DMS 273 (cell line): ENCODE data around the gene SNAP91.
"Not testable (repeated sequence)": the region's sequence is repeated elsewhere in the genome, so short reads cannot be mapped to it uniquely, and the experiment has no call there.

Experiments used
- DNase-seq: peaks from one replicate; lab custom pipeline; 2025; ENCODE audit not compliant: unreplicated experiment; lab: John Stamatoyannopoulos, UW

Gene SNAP91

DNA sequence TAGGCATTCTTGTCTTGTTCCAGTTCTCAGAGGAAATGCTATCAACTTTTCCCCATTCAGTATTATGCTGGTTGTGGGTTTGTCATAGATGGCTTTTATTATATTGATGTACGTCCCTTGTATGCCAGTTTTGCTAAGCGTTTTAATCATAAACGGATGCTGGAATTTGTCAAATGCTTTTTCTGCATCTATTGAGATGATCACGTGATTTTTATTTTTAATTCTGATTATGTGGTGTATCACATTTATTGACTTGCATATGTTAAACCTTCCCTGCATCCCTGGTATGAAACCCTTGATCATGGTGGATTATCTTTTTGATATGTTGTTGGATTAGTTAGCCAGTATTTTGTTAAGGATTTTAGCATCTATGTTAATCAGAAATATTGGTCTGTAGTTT lies 79.0 kb downstream of the SNAP91 start:
- not testable (repeated sequence) for DNase-seq

DNA sequence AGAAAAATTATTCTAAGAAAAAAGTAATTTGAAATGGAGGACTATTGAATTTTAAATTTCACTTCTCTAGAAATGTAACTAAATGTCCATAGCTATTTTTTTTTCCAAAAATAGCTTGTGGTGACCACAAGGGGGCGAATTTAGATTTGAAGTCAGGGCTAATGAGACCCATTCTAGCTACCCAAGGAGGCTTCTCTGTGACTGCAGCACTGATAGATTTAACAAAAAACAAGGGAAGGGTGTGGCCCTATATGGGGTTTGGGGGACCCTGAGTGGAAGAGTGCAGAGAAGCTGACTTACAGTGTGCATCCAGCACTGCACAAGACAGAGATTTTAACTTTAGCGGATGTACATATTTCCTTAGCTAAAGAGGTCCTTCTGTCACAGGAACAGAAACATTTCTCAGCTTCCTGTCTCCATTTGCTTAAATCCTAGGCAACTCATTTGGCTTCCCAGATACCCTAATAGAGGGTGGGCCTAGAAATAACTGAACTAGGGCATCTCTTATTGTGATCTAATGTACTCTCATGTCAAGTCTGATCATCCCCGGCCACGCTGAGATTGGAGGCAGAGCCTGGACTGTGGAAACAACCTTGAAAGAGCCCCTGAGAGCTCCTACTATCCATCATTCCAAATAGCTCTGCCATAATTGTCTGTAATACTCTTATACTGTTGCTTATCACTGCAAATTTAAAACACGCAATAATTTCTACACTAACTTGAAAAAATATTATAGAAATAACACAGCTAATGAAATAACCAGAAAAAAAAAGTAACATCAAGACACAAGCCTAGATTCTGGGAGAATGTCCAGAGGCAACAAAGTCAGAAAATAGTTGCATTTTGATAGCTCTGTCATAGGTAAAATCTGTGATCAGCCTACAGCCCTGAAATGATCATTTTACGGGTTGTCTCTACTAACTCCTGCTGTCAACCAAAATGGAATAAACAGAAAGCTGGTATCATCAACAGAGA lies 93.6 kb downstream of the SNAP91 start:
- peak; percentile 70 for DNase-seq

DNA sequence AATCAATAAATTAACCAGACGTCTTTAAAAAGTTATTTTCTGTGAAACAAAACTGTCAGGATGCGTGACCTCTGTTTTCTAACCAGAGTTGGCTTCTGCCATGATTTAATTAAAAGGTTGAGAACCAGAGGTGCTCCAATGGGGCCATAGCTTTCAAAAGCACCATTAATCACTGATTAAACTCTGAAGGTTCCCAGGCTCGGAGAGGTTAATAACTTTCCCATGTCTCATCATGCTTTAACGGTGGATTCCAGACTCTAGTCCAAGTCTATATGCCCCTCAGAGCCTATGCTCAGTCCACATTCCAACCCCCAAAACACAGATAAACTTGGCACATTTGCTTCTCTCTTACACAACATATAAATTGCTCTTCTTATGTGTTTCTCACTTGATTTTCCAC lies 95.5 kb downstream of the SNAP91 start:
- no peak for DNase-seq

DNA sequence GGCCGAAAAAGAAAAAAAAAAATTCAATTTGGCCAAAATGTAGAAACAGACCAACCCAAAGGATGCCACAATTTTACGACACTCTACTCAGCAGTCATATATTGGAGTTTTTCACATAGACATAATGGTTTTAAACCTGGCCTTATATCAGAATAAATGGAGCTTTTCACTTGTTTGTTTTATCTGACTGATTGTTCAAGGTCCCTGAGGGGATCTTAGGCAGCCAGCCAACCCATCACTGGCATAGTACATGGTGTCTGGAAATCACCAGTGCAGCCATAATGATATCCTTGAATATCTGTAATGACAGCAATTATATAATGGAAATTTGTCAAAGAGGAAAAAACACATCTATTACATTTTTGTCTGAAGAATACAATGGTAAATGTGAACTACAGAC lies 99.7 kb downstream of the SNAP91 start:
- DNase-seq = no peak

DNA sequence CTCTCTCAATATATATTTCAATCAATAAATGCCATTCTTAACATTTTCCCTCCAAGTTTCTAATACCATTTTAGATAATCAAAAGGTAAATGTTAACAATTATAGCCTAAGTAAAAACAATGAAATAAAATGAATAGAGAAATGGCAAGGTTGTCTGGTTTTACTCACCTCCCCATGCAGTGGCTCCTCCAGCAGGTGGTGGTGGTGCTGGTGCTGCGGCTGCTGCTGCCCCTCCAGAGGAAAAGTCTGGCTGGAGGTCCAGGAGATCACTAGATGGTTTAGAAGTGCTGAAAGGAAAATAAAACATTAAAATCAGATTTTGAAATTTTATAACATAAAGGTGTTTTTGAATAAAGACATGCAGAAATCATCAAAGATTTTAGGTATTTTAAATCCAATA lies 103.4 kb downstream of the SNAP91 start:
- DNase-seq = no peak

DNA sequence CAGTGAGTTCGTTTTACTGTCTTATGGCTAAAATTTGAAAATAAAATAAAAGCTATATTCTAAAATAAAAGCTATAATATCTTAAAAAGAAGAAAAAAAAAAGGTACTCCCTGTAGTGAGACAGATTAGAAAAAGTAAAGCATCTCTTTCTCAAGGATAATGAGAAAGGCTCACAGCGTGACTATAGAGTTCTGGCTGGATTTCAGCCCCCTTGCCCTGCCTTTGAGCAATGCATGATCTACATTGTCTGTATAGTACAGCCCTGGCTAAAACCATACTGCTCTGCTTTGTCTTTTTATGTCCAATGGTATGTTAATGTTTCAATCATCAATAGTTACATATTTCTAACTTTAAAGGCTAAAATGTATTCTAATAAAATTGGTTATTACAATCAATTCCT lies 105.3 kb downstream of the SNAP91 start:
- no peak for DNase-seq

DNA sequence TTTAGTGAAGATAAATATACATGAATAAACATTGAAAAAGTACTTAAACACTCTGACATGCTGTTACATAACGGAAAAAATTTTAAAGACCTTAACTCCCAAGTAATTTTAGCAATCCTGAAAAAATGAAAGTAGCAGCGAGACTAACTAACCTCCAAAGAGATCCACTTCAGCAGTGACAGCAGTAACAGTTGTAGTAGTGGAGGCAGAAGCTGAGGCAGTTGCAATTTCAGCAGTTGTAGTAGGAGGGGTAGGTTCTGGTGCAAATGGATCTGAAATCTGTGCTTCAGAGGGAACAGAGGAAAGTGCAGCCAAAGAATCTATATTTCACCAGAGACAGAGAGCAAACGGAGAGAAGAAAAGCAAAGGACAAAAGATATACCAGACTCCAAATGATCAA lies 107.8 kb downstream of the SNAP91 start:
- no peak for DNase-seq

DNA sequence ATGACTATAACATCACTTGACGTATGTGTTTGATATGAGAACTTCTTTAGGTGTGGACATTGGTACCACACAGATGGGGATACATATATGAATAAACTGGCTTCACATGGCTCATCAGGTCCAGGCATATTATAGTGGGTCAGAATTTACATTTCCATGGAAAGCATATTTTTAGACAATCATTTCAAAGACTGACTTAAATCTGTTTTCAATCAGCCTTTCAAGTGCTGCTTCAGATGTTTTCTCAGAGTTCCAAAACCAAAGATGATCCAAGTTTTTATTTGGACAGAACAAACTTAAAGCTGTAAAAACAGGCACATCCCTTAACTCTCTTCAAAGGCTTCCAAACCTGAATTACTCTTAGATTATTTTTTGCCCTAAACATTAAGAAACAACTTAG lies 108.4 kb downstream of the SNAP91 start:
- no peak for DNase-seq

DNA sequence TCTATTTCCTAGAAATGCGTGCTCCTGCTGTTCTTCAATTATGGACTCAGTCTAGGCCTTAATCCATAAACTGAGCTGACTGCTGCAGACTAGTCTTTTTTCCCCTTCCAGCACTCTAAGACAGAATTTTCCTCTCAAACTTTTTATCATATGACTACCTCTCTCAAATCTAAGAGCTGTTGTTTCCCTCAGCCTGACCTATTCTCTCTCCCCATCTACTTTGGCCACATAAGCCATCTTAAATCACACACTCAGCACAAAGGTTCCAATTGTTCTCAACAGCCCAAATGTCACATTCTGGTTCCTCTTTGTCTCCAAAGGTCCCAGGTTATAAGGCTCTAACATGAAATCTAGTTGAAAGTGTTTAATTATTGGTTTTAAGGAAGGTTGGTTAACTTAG lies 111.4 kb downstream of the SNAP91 start:
- DNase-seq = no peak

DNA sequence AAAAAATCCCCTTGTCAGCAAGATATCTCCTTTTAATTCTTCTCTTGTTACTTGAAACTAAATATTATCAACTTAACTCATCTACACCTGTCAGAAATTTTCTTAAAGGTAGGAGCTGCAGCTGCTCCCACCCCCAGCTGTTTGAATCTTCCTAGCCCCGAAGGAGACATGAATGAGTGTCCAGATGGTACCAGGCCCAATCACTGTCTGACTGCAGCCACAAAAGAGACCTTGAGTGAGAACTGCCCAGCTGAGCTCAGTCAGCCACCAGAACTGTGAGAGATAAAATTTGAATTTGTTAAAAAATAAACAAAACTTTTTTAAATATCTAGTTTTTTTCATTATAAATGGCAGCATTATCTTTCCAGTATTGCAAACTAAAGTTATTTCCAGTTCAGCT lies 111.8 kb downstream of the SNAP91 start:
- peak; percentile 34 for DNase-seq

DNA sequence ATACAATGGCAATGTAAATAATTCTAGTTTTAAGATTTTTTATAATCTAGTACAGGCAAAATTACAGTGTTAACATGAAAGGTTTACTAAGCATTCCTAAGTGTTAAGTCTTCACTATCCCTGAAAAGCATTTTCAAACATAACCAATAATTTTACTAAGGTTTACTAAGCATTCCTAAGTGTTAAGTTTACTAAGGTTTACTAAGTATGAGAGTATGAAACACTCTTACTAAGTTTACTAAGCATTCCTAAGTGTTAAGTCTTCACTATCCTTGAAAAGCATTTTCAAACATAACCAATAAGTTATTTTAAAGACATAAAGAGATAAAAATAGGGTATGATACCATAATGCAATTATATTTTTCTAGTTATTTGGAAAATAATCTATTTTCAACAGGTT lies 114.0 kb downstream of the SNAP91 start:
- DNase-seq = no peak

DNA sequence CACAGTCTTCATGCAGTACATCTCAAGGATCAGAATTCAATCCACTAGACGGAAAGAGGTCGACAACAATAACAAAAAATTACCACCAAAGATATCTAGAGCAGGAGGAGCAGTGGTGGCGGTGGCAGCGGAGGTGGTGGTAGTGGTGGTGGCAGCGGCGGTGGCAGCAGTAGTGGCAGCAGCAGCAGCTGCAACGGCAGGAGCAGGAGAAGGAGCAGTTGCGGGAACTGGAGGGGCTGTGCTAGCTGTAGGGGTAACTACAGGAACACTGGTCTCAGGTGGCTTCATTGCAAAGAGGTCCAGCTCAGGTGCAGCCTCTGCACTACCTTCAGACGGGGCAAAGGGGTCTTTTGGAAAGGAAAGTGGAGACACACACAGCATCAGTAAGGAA lies 115.5 kb downstream of the SNAP91 start:
- no peak for DNase-seq

DNA sequence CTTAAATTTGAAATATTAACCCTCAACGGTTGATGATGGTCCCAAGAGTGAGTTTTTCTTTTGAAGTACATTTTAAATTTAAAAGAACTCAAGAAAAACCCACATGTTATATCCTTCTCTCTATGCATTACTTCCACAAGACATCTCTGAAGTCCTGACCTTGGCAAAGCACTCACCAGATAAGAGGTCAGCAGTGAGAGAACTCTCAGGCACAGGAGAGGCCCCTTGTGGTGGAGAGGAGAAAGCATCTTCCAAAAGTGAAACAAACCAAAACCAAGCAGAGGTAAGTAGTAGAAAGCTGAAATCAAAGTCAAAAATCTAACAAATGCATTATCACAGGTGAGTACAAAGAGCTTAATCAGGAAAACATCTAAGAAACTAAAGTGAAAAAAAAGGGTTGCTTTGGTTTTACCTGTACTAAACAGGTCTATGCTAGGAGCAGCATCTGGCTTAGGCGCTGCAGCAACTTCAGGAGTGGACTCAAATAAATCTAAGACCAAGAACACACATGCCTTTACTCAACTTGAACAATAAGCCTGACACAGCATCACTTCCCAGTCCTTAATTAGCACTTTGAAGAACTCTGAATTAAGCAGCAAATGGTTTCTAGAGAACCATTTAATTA lies 116.0 kb downstream of the SNAP91 start:
- peak; percentile 52 for DNase-seq

DNA sequence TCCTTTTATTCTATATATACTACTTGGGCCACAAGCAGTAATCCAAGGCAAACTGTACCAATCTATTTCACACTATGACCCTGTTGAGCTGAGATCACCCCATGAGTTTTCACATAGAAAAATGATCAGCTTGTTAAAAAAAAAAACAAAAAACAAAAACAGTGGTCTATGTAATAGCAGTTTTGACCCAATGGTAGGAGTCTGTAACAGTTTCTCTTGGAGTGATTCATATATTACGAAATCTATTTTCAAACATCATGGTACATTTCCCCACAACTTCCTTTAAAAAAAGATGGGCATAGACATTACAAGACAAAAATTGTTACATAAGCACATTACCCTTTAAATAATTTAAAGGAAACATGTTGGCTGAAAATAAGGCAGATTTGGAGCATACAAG lies 118.5 kb downstream of the SNAP91 start:
- no peak for DNase-seq

DNA sequence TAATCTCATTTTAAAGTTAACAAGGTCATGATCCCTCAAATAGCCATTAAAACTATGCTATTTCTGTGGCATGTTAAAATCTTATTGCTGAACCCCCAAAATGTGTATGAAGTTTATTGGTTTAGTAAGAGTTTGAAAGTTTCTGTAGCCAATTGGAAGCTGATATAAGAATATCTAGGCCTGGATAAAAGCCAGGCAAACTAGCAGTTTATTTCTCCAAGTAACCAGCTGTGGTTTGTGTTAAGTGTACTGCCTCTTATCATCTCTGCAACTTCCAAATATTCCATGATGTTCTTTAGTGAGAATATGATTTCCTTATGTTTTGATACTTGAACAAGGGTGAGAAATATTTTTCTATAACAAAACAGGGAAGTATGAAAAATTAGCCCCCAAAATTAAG lies 119.8 kb downstream of the SNAP91 start:
- DNase-seq = no peak

DNA sequence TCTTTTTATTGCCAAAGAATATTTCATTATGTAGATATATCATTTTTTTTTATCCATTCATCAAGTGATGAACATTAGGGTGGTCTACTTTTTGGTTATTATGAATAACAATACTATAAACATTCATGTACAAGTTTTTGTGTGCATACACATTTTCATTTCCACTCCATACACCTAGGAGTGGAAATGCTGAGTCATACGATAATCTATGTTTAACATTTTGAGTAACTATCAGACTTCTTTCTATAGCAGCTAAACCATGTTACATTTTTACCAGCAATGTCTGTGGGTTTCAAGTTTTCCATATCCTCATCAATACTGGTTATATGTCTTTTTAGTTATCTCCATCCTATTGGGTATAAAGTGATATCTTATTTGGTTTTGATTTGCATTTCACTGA lies 130.8 kb downstream of the SNAP91 start:
- no peak for DNase-seq

DNA sequence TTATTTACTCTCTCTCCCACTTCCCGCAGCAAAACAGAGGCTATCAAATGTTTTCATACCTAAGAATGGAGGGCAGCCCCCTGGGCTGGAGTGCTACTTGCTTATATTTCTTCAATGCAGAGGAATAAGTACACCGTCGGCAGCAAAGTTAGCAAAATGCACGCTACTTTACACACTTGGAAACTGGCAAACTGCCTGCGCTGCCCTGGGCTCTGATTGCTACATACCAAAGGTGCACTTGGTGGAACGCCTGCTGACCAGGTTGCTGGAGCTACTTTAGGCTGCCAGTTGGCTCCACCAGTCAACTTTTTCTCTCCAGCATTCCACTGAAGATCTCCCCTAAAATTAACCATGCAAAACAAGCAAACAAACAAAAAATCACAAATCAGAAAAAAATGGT lies 134.1 kb downstream of the SNAP91 start:
- no peak for DNase-seq

DNA sequence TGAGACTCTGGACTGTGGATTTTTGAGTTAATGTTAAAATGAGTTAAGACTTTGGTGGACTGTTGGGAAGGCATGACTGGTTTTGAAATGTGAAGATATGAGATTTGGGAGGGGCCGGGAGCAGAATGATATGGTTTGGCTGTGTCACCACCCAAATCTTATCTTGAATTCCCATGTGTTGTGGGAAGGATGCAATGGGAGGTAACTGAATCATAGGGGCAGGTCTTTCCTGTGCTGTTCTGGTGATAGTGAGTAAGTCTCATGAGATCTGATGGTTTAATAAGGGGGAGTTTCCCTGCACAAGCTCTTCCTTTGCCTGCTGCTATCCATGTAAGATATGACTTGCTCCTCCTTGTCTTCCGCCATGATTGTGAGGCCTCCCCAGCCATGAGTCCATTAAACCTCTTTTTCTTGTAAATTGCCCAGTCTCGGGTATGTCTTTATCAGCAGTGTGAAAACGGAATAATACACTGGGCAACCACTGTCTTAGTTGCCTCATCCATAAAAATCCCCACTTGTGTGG lies 137.2 kb downstream of the SNAP91 start:
- not testable (repeated sequence) for DNase-seq

DNA sequence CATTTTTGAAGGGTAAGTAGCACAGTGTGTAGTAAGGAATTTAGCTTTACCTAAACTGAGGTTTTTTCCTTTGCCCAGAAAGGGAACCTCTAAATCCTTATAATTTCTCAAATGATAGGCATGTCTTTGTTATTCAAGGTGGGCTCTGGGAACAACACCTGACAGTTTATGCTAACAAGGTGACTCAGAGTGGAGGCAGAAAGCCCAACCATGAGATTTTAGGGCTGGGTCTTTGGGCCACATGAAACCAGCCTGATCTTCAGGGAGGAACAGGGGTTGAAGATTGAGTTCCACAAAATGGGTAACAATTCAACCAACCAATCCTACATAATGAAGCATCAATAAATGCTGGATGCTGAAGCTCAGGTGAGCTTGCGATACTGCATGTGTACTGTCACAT lies 149.9 kb downstream of the SNAP91 start:
- no peak for DNase-seq

DNA sequence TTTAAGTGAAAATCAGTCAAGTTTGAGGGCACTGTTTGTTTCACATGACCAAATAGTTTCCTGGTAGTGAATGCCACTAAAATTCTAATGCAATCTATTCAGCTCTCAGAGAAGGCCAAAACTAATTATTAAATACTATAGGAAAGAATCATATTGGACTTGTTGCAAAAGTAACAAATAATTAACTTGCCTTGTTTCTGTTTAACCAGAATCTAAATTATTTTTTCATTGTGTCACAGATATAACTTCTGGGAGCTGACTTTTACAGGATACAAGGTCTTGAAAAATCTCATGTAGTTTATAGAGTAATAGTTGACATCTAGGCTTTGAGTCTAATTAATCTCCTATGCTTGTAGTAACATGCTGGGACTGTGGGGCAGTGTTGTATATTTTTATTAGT lies 152.0 kb downstream of the SNAP91 start:
- DNase-seq = no peak

DNA sequence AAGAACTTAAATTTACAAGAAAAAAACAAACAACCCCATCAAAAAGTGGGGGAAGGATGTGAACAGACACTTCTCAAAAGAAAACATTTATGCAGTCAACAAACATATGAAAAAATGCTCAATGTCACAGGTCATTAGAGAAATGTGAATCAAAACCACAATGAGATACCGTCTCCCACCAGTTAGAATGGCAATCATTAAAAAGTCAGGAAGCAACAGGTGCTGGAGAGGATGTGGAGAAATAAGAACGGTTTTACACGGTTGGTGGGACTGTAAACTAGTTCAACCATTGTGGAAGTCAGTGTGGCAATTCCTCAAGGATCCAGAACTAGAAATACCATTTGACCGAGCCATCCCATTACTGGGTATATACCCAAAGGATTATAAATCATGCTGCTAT lies 157.2 kb downstream of the SNAP91 start:
- DNase-seq = not testable (repeated sequence)

DNA sequence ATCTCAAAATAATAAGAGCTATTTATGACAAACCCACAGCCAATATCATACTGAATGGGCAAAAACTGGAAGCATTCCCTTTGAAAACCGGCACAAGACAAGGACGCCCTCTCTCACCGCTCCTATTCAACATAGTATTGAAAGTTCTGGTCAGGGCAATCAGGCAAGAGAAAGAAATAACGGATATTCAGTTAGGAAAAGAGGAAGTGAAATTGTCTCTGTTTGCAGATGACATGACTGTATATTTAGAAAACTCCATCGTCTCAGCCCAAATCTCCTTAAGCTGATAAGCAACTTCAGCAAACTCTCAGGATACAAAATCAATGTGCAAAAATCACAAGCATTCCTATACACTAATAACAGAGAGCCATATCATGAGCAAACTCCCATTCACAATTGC lies 158.4 kb downstream of the SNAP91 start:
- DNase-seq = not testable (repeated sequence)
